ENCODE results near the gene EXOSC7. TPM values are rescaled to one million over a fixed set of nuclear protein-coding genes. Genes with fewer than 3 reads are reported as not detected.

Gene EXOSC7
- total RNA-seq, 1 experiment from 2014 or later = 70.9 TPM

- no peaks in the 10 kb centered on the region for H3K9me3 ChIP-seq
- ChIA-PET POLR2A (no interaction called here), CTCF (no interaction called here)
- Mint-ChIP-seq H3K27ac (ENCODE audit: unreplicated experiment) (no peak overlapping the region), H3K9me3 (ENCODE audit: unreplicated experiment) (no peaks in the 10 kb centered on the region), H3K27me3 (ENCODE audit: insufficient read depth, unreplicated experiment) (no peaks in the 10 kb centered on the region), H3K4me1 (ENCODE audit: low read depth, unreplicated experiment) (peaks cover 16% of the 10 kb centered on the region), H3K4me3 (ENCODE audit: unreplicated experiment) (no peak overlapping the region), H3K36me3 (ENCODE audit: insufficient read depth, unreplicated experiment) (peaks cover 49% of the 10 kb centered on the region)
- H3K36me3 ChIP-seq (ENCODE audit: control insufficient read depth, insufficient read depth, low read length) = peaks cover 4% of the 10 kb centered on the region; the same call in 1 of the 2 replicates
- TF ChIP-seq CTCF (IDR thresholded peaks at IDR 0.05; ENCODE audit: insufficient read depth in 1 of 2, low read depth in 1 of 2, low read length in 1 of 2, severe bottlenecking in 1 of 2, unreplicated experiment in 1 of 2) = no peak
- peaks cover 14% of the 10 kb centered on the region; the same call in 1 of the 2 replicates for H3K4me1 ChIP-seq
- DNase-seq = no peak
- BruUV-seq (replicated peaks) = no TSS peak
- no peak overlapping the region for H3K4me3 ChIP-seq (ENCODE audit: low read depth, low read length)
- intact Hi-C loops (cut with micrococcal nuclease; ENCODE audit: unreplicated experiment) = no loop called here
- no peaks in the 10 kb centered on the region for H3K27me3 ChIP-seq (replicated peaks; ENCODE audit: control insufficient read depth, insufficient read depth, low read length)
Measured at GRCh38 chr3:44989636-44990373, 13.8 kb downstream of the EXOSC7 start.

- TF ChIP-seq CTCF (IDR thresholded peaks at IDR 0.05; ENCODE audit: insufficient read depth in 1 of 2, low read depth in 1 of 2, low read length in 1 of 2, severe bottlenecking in 1 of 2, unreplicated experiment in 1 of 2) = no peak
- Mint-ChIP-seq H3K27me3 (ENCODE audit: insufficient read depth, unreplicated experiment) (no peaks in the 10 kb centered on the region), H3K9me3 (ENCODE audit: unreplicated experiment) (no peaks in the 10 kb centered on the region), H3K4me3 (ENCODE audit: unreplicated experiment) (no peak overlapping the region), H3K27ac (ENCODE audit: unreplicated experiment) (no peak overlapping the region), H3K4me1 (ENCODE audit: low read depth, unreplicated experiment) (peaks cover 26% of the 10 kb centered on the region), H3K36me3 (ENCODE audit: insufficient read depth, unreplicated experiment) (peaks cover 40% of the 10 kb centered on the region)
- Histone ChIP-seq H3K4me3 (ENCODE audit: low read depth, low read length) (no peak overlapping the region), H3K36me3 (ENCODE audit: control insufficient read depth, insufficient read depth, low read length) (peaks cover 4% of the 10 kb centered on the region), H3K27me3 (replicated peaks; ENCODE audit: control insufficient read depth, insufficient read depth, low read length) (no peaks in the 10 kb centered on the region), H3K4me1 (peaks cover 27% of the 10 kb centered on the region), H3K9me3 (no peaks in the 10 kb centered on the region)
- POLR2A ChIA-PET = no interaction called here
- CTCF ChIA-PET = no interaction called here
- no TSS peak for BruUV-seq (replicated peaks)
- DNase-seq = no peak
- intact Hi-C loops (cut with micrococcal nuclease; ENCODE audit: unreplicated experiment) = no loop called here
Measured at GRCh38 chr3:44991326-44991725, 15.3 kb downstream of the EXOSC7 start.

- H3K36me3 ChIP-seq (ENCODE audit: control insufficient read depth, insufficient read depth, low read length) = peaks cover 6% of the 10 kb centered on the region
- BruUV-seq (replicated peaks) = no TSS peak
- Mint-ChIP-seq H3K4me1 (ENCODE audit: low read depth, unreplicated experiment) (peaks cover 31% of the 10 kb centered on the region), H3K27me3 (ENCODE audit: insufficient read depth, unreplicated experiment) (no peaks in the 10 kb centered on the region), H3K9me3 (ENCODE audit: unreplicated experiment) (no peaks in the 10 kb centered on the region), H3K27ac (ENCODE audit: unreplicated experiment) (no peak overlapping the region), H3K4me3 (ENCODE audit: unreplicated experiment) (no peak overlapping the region), H3K36me3 (ENCODE audit: insufficient read depth, unreplicated experiment) (peaks cover 49% of the 10 kb centered on the region)
- CTCF ChIA-PET = interaction anchor here (0.5 kb wide), 1 partner anchor 758 kb away, joined by 3 read pairs; no protein-coding TSS in a partner anchor
- no peak overlapping the region for H3K4me3 ChIP-seq (ENCODE audit: low read depth, low read length)
- POLR2A ChIA-PET = interaction anchor here (1.8 kb wide), 1 partner anchor 17 kb away, joined by 5 read pairs; the partner anchor contains the start of genes EXOSC7 and ZDHHC3
- intact Hi-C loops (cut with micrococcal nuclease; ENCODE audit: unreplicated experiment) = no loop called here
- no peaks in the 10 kb centered on the region for H3K27me3 ChIP-seq (replicated peaks; ENCODE audit: control insufficient read depth, insufficient read depth, low read length)
- TF ChIP-seq CTCF (IDR thresholded peaks at IDR 0.05; ENCODE audit: insufficient read depth in 1 of 2, low read depth in 1 of 2, low read length in 1 of 2, severe bottlenecking in 1 of 2, unreplicated experiment in 1 of 2) = peak; percentile 63 to 67
- peak in 1 of 2 experiments; percentile 37 for DNase-seq
- H3K4me1 ChIP-seq = peaks cover 35% of the 10 kb centered on the region
- no peaks in the 10 kb centered on the region for H3K9me3 ChIP-seq
Measured at GRCh38 chr3:44992555-44993470, 16.8 kb downstream of the EXOSC7 start.

All from Caco-2 (cell line).